Psoas muscle (tissue), 8 donors: Measurements from ENCODE around the gene CCDC148. TPM values are rescaled to one million over a fixed set of nuclear protein-coding genes. Genes with fewer than 3 reads are reported as not detected.

Experiments used
- ATAC-seq, 4 donors: fragments of 200-7000 bp; cut with Tn5 transposase; one replicate each; pipeline ENCODE4 v1.9.1; 2020; ENCODE audit warnings: moderate library complexity in 3 of 4, mild to moderate bottlenecking in 2 of 4
- DNase-seq, 2 donors: peaks; one replicate each; pipeline ENCODE4 v3.0.0-alpha.2; 2020
- H3K27ac ChIP-seq: fragments of 200-600 bp; one replicate; pipeline ENCODE4 v1.8.0; 2022
- H3K27me3 ChIP-seq, 3 donors: fragments of 200-600 bp in 1 of 3; one replicate each; pipeline versions ENCODE4 v1.6.1 to v1.8.0; 2013 to 2022; ENCODE audit warnings: low read length in 2 of 3, mild to moderate bottlenecking in 2 of 3, moderate library complexity in 1 of 3; ENCODE audit not compliant: insufficient read depth in 3 of 3
- H3K36me3 ChIP-seq, 2 donors: fragments of 200-600 bp in 1 of 2; one replicate each; pipeline versions ENCODE4 v1.6.1 to v1.8.0; 2013 to 2022; ENCODE audit warnings: low read depth in 1 of 2, mild to moderate bottlenecking in 1 of 2, moderate library complexity in 1 of 2; ENCODE audit not compliant: insufficient read depth in 1 of 2
- H3K4me1 ChIP-seq: fragments of 200-600 bp; one replicate; pipeline ENCODE4 v1.8.0; 2022
- H3K4me3 ChIP-seq: fragments of 200-600 bp; one replicate; pipeline ENCODE4 v1.8.0; 2022; ENCODE audit warnings: mild to moderate bottlenecking
- H3K9me3 ChIP-seq: fragments of 200-600 bp; one replicate; pipeline ENCODE4 v1.8.0; 2022
- WGBS, 3 donors: extraction: QIAGEN DNeasy Blood & Tissue Kit; methylation state at CpG; one replicate each; pipeline versions ENCODE4 v1.1.6 to v1.1.7; 2013; 5-methylcytosine and 5-hydroxymethylcytosine counted together
- intact Hi-C, 2 donors: fragments of 100-400 bp; cut with DNase I; formaldehyde crosslinking; loops; one replicate each; pipeline versions ENCODE4 v1.11.0 to v1.14.2; 2022
- polyA plus RNA-seq, 3 donors: library from polyadenylated mRNA; stranded (reverse); fragments of 200-250 nt; gene quantifications; one replicate each; pipeline ENCODE4 v1.2.3, GENCODE V29; 2013
- total RNA-seq, 4 donors: library from RNA; stranded (reverse); fragmentation: NEBNext Ultra II Directional in 2 of 4; extraction: Animal tissue kit (Norgen Biotek cat#: 25700) in 2 of 4; gene quantifications; one replicate each; pipeline versions ENCODE4 v1.2.1 to v1.2.4, GENCODE V29; 2021 to 2023
- TF ChIP-seq, protein P1 (sequence below): fragments of 200-600 bp; IDR thresholded peaks from one replicate; pipeline ENCODE4 v1.8.0; 2022; ENCODE audit warnings: antibody characterized with exemption
- donor health status: healthy with polysubstance abuse.
- donor health status: DM: no; HTN: no; CAD: no; lungs with moderate emphysema.
- donor health status: Bipolar disorder and iron deficiency.
- donor health status: healthy.
- donor health status: DM: yes; HTN: yes; CAD: no.
- donor health status: DM: no; HTN: no; CAD: no.
- donor health status: DM: no; HTN: no; CAD: no.
- donor health status: DM: yes; HTN: yes; CAD: no.

CCDC148 gene
- total and polyA plus RNA-seq, 7 donors = 0.10 TPM; not detected in 6

DNA sequence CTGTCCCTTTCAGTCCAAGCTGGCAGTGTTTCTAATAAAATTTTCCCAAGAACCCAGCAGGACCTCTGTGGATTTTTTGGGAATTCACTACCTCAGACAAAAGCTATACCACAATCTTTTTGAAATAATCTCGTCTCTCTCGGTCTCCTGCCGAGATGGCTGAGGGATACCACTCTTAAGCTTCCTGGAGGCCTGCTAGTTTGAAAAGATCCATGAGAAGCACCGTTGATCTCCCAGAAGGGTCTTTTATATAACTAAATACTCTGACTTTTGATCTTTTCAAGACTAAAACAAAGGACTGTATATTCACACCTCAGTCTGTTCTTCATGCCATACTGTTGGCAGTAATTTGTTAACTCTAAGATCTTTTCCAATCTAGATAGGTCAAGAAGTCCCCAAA lies 213.2 kb downstream of the CCDC148 start:
- Histone ChIP-seq H3K9me3 (no peaks in the 10 kb centered on the region), H3K36me3 (no peaks in the 10 kb centered on the region), H3K4me3 (no peak overlapping the region), H3K27me3 (no peaks in the 10 kb centered on the region), H3K27ac (no peak overlapping the region), H3K4me1 (no peaks in the 10 kb centered on the region)
- no peak for ATAC-seq
- TF ChIP-seq, protein P1, sequence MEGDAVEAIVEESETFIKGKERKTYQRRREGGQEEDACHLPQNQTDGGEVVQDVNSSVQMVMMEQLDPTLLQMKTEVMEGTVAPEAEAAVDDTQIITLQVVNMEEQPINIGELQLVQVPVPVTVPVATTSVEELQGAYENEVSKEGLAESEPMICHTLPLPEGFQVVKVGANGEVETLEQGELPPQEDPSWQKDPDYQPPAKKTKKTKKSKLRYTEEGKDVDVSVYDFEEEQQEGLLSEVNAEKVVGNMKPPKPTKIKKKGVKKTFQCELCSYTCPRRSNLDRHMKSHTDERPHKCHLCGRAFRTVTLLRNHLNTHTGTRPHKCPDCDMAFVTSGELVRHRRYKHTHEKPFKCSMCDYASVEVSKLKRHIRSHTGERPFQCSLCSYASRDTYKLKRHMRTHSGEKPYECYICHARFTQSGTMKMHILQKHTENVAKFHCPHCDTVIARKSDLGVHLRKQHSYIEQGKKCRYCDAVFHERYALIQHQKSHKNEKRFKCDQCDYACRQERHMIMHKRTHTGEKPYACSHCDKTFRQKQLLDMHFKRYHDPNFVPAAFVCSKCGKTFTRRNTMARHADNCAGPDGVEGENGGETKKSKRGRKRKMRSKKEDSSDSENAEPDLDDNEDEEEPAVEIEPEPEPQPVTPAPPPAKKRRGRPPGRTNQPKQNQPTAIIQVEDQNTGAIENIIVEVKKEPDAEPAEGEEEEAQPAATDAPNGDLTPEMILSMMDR = no peak
- DNase-seq = no peak
- 67 to 85% (median 81%) methylated on average over 4 of the region's 4 CpGs for WGBS, 3 donors
- intact Hi-C loops = no loop called here

DNA sequence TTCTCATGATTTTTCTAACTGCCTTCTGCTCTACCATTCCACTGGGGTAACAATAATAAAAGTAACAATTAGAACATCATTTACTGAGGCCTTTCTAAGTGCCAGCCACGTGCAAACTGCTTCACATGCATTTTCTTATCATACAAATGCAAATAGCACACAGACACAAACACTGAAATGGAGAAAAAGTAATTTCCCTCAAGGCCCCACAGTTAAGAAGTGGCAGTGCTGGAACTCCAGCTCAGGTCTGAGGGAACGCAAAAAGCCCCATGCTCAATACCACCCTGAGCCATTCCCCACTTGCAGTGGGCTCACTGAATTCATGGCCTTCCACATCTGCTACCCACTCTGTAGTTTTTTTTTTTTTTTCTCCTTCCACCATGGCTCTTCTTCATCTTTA lies 214.3 kb downstream of the CCDC148 start:
- intact Hi-C loops = no loop called here
- DNase-seq (no peak), ATAC-seq (no peak)
- H3K4me3 ChIP-seq = no peak overlapping the region
- no peak overlapping the region for H3K27ac ChIP-seq
- H3K9me3 ChIP-seq = no peaks in the 10 kb centered on the region
- H3K27me3 ChIP-seq = no peaks in the 10 kb centered on the region
- WGBS, 3 donors = 63 to 72% (median 66%) methylated on average over 2 of the region's 2 CpGs
- TF ChIP-seq, protein P1 = no peak
- H3K4me1 ChIP-seq = no peaks in the 10 kb centered on the region
- no peaks in the 10 kb centered on the region for H3K36me3 ChIP-seq

DNA sequence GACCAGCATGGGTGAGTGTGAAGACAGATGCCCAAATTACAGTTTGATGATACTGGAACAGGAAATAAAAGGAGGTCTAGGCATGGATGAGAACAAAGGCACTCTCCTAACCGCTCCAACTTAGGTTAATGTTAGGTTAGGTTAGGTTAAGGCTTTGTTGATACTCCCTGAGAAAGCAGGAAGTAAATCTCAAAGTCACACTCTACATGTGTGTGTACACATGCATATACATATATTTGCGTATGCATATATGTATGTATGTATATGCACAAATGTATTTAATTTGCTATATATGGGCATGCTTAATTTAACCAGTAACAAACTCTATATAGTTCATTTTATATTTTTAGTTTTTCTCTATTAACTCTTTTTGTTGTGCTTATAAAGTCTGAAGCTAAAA lies 215.6 kb downstream of the CCDC148 start:
- ATAC-seq = no peak
- no peaks in the 10 kb centered on the region for H3K27me3 ChIP-seq
- 46 to 51% (median 47%) methylated on average over 2 of the region's 2 CpGs for WGBS, 3 donors

GRCh38 chr2:158239271-158239670 lies 217.3 kb downstream of the CCDC148 start:
- H3K9me3 ChIP-seq = no peaks in the 10 kb centered on the region
- WGBS, 3 donors = 71 to 76% (median 75%) methylated on average over 2 of the region's 2 CpGs
- intact Hi-C loops = no loop called here
- no peaks in the 10 kb centered on the region for H3K36me3 ChIP-seq
- TF ChIP-seq, protein P1 = no peak
- no peaks in the 10 kb centered on the region for H3K4me1 ChIP-seq
- ATAC-seq (no peak), DNase-seq (no peak)
- H3K4me3 ChIP-seq = no peak overlapping the region
- H3K27me3 ChIP-seq = no peaks in the 10 kb centered on the region
- H3K27ac ChIP-seq = no peak overlapping the region

More for the DNA sequence above, 215.6 kb downstream of the CCDC148 start:
- Histone ChIP-seq H3K4me3 (no peak overlapping the region), H3K27ac (no peak overlapping the region), H3K36me3 (no peaks in the 10 kb centered on the region), H3K9me3 (no peaks in the 10 kb centered on the region), H3K4me1 (no peaks in the 10 kb centered on the region)
- DNase-seq = no peak
- TF ChIP-seq, protein P1 = no peak
- intact Hi-C loops = no loop called here

DNA sequence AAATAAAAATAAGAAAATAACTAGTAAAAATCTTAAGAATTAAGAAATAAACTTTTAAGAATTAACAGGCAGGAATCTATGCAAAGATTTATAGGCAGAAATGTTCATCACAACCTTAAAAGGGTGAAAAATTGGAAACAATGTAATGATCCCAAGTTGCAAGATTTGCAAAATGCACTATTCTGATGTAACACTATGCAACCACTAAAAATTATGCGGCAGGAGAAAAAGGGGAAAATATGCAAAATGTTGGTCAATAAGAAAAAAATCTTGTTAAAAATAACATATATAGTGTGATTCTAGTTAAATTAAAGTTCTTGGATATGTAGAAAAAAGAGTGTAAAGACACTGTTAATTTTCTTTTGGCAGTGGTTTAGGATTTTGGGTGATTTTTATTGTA lies 222.1 kb downstream of the CCDC148 start:
- intact Hi-C loops = no loop called here
- no peaks in the 10 kb centered on the region for H3K4me1 ChIP-seq
- H3K4me3 ChIP-seq = no peak overlapping the region
- no peaks in the 10 kb centered on the region for H3K9me3 ChIP-seq
- no peak overlapping the region for H3K27ac ChIP-seq
- H3K27me3 ChIP-seq = no peaks in the 10 kb centered on the region
- no peaks in the 10 kb centered on the region for H3K36me3 ChIP-seq
- TF ChIP-seq, protein P1 = no peak
- DNase-seq = no peak
- no peak for ATAC-seq
- 95 to 100% (median 97%) methylated on average over 1 of the region's 1 CpG for WGBS, 3 donors
